K562 (cell line): ENCODE measurements around the gene FES. TPM values are rescaled to one million over a fixed set of nuclear protein-coding genes. Genes with fewer than 3 reads are reported as not detected.

Experiments
- EWSR1 ChIP-seq: fragments of 450-650 bp; IDR thresholded peaks from 2 replicates; pipeline ENCODE4 v1.6.1; 2018; ENCODE audit warnings: borderline replicate concordance, mild to moderate bottlenecking, low read depth, moderate library complexity; ENCODE audit not compliant: partially characterized antibody
- HDAC1 ChIP-seq, 2 experiments: fragments of 450-650 bp; IDR thresholded peaks; 2 replicates each; pipeline ENCODE4 v1.6.1; 2016 to 2017; ENCODE audit warnings: inconsistent platforms in 1 of 2, mild to moderate bottlenecking in 1 of 2, moderate library complexity in 1 of 2
- HES1 ChIP-seq: fragments of 450-650 bp; IDR thresholded peaks from 2 replicates; pipeline ENCODE4 v1.6.1; 2016; ENCODE audit warnings: low read depth, mild to moderate bottlenecking, moderate library complexity
- HMGXB4 ChIP-seq: sonication (generic); formaldehyde crosslinking; IDR thresholded peaks from 2 replicates; pipeline ENCODE4 v1.8.1; 2023; ENCODE audit warnings: mild to moderate bottlenecking, missing genetic modification reagents
- L3MBTL2 ChIP-seq: fragments of 450-650 bp; IDR thresholded peaks from 2 replicates; pipeline ENCODE4 v1.6.1; 2016; ENCODE audit warnings: mild to moderate bottlenecking, moderate library complexity
- STAG1 ChIP-seq: sonication (generic); formaldehyde crosslinking; IDR thresholded peaks from 2 replicates; pipeline ENCODE4 v1.5.0; 2020; ENCODE audit warnings: missing genetic modification reagents, borderline replicate concordance
- ZBTB11 ChIP-seq, 3 experiments: fragments of 200-800 bp in 1 of 3; fragments of 250-450 bp in 1 of 3; fragments of 450-650 bp in 1 of 3; sonication (Bioruptor Pico) in 1 of 3; sonication (Bioruptor generic) in 1 of 3; formaldehyde crosslinking in 1 of 3; IDR thresholded peaks; 2 replicates each; pipeline versions ENCODE4 v1.6.1 to v1.8.0; 2016 to 2022; ENCODE audit warnings: mild to moderate bottlenecking in 2 of 3, missing genetic modification characterization in 2 of 3, missing compliant biosample characterization in 1 of 3, moderate library complexity in 1 of 3
- ZBTB26 ChIP-seq: fragments of 450-650 bp; formaldehyde crosslinking; IDR thresholded peaks from 2 replicates; pipeline ENCODE4 v1.4.0; 2022; ENCODE audit warnings: missing genetic modification characterization
- ZNF124 ChIP-seq: sonication (generic); formaldehyde crosslinking; IDR thresholded peaks from 2 replicates; pipeline ENCODE4 v1.8.1; 2022; ENCODE audit warnings: missing genetic modification reagents
- ZNF24 ChIP-seq: fragments of 450-650 bp; IDR thresholded peaks from 2 replicates; pipeline ENCODE4 v1.6.1; 2016
- polyA plus RNA-seq, 8 experiments: library from polyadenylated mRNA; depleted of rRNA in 4 of 8; stranded (reverse) in 5 of 8; unstranded in 3 of 8; fragments of >200 nt; fragmentation: Nextera tagmentation in 2 of 8; fragmentation: Illumina TruSeq in 1 of 8; extraction: Ambion mirVana in 2 of 8; extraction: Trizol in 1 of 8; gene quantifications; 2 replicates each; pipeline versions ENCODE4 v1.2.1 to v1.2.3, GENCODE V29; 2011 to 2014; ENCODE audit warnings: inconsistent platforms in 1 of 8, missing spikeins in 1 of 8
- total RNA-seq, 7 experiments: library from RNA; depleted of rRNA in 6 of 7; stranded (reverse); fragments of >200 nt in 6 of 7; fragmentation: Illumina TruSeq in 2 of 7; extraction: Trizol in 2 of 7; gene quantifications; 2 replicates each; pipeline versions ENCODE4 v1.2.1 to v1.2.3, GENCODE V29; 2011 to 2021; ENCODE audit warnings: low replicate concordance in 1 of 7

FES gene
- total and polyA plus RNA-seq, 9 of the 15 experiments (the other 6 are each of a cell fraction or from before 2014, with no cell fraction given) = 0.38 to 2.6 (median 0.82) TPM

GRCh38 chr15:90840157-90840855 lies 44.0 kb upstream of the FES start (continued):
- TF ChIP-seq ZBTB26 (CRISPR knock-in tag) (no peak), HES1 (no peak), EWSR1 (no peak), STAG1 (CRISPR knock-in tag) (no peak), ZNF124 (CRISPR knock-in tag) (no peak), HMGXB4 (CRISPR knock-in tag) (no peak), L3MBTL2 (no peak), ZNF24 (no peak), ZBTB11 (CRISPR knock-in tag; IDR thresholded peaks at IDR 0.05) (peak in 1 of 3 experiments; percentile 40; a peak in 1 of 6 replicates), HDAC1 (IDR thresholded peaks at IDR 0.05) (no peak; a peak in 1 of 4 replicates)
